Left ventricle myocardium inferior (tissue), 1 donor: Measurements from ENCODE around the gene L3MBTL4. TPM values are rescaled to one million over a fixed set of nuclear protein-coding genes. Genes with fewer than 3 reads are reported as not detected.

ENCODE experiments used
- DNase-seq: peaks from one replicate; pipeline ENCODE4 v3.0.0-alpha.2; 2020
- H3K27ac ChIP-seq: fragments of 200-600 bp; replicated peaks from 2 replicates; pipeline ENCODE4 v1.8.0; 2021
- H3K27me3 ChIP-seq: fragments of 200-600 bp; 2 replicates; pipeline ENCODE4 v1.8.0; 2021; ENCODE audit warnings: low read depth
- H3K36me3 ChIP-seq: fragments of 200-600 bp; 2 replicates; pipeline ENCODE4 v1.8.0; 2021
- H3K4me1 ChIP-seq: fragments of 200-600 bp; 2 replicates; pipeline ENCODE4 v1.8.0; 2021
- H3K4me3 ChIP-seq: fragments of 200-600 bp; 2 replicates; pipeline ENCODE4 v1.8.0; 2021; ENCODE audit warnings: mild to moderate bottlenecking, moderate library complexity
- H3K9me3 ChIP-seq: fragments of 200-600 bp; replicated peaks from 2 replicates; pipeline ENCODE4 v1.8.0; 2021
- intact Hi-C: fragments of 100-400 bp; cut with micrococcal nuclease; formaldehyde crosslinking; loops from one replicate; pipeline ENCODE4 v1.11.0; 2022
- total RNA-seq: library from RNA; stranded (reverse); fragmentation: NEBNext Ultra II Directional; extraction: Animal tissue kit (Norgen Biotek cat#: 25700); gene quantifications from one replicate; pipeline ENCODE4 v1.2.1, GENCODE V29; 2021
- TF ChIP-seq, protein P1 (sequence below): fragments of 200-600 bp; IDR thresholded peaks from 2 replicates; pipeline ENCODE4 v1.8.0; 2021; ENCODE audit warnings: antibody characterized with exemption, mild to moderate bottlenecking, borderline replicate concordance
- donor health status: DM: no; HTN: yes; CAD: no; lungs with severe emphysema.

Gene L3MBTL4
- total RNA-seq, 1 donor from 2014 or later: 3.5 TPM

DNA sequence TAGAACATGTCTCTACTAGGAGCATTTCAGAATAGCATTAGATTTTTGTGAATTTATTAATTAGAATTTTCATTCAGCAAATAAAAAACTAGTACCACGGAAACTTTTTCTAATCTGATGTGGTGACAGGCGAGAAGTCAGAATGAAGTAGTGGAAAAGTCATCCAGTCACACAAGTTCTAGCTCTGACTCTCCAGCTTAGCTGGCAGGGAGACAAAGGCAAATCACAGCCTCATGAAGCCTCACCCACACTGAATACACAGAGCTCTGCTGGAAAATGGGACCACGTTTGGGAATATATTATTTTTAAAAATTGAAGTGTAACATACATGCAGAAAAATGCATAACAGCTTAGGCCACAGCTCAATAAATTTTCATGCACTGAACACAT lies 86.1 kb downstream of the L3MBTL4 start:
- no peak for DNase-seq
- Histone ChIP-seq H3K27ac (peak overlapping the region; percentile 46), H3K4me3 (no peak overlapping the region), H3K36me3 (peaks cover 4% of the 10 kb centered on the region), H3K27me3 (no peaks in the 10 kb centered on the region), H3K4me1 (peaks cover 14% of the 10 kb centered on the region), H3K9me3 (peaks cover 18% of the 10 kb centered on the region)
- intact Hi-C loops: no loop called here
- TF ChIP-seq, protein P1, sequence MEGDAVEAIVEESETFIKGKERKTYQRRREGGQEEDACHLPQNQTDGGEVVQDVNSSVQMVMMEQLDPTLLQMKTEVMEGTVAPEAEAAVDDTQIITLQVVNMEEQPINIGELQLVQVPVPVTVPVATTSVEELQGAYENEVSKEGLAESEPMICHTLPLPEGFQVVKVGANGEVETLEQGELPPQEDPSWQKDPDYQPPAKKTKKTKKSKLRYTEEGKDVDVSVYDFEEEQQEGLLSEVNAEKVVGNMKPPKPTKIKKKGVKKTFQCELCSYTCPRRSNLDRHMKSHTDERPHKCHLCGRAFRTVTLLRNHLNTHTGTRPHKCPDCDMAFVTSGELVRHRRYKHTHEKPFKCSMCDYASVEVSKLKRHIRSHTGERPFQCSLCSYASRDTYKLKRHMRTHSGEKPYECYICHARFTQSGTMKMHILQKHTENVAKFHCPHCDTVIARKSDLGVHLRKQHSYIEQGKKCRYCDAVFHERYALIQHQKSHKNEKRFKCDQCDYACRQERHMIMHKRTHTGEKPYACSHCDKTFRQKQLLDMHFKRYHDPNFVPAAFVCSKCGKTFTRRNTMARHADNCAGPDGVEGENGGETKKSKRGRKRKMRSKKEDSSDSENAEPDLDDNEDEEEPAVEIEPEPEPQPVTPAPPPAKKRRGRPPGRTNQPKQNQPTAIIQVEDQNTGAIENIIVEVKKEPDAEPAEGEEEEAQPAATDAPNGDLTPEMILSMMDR: no peak

DNA sequence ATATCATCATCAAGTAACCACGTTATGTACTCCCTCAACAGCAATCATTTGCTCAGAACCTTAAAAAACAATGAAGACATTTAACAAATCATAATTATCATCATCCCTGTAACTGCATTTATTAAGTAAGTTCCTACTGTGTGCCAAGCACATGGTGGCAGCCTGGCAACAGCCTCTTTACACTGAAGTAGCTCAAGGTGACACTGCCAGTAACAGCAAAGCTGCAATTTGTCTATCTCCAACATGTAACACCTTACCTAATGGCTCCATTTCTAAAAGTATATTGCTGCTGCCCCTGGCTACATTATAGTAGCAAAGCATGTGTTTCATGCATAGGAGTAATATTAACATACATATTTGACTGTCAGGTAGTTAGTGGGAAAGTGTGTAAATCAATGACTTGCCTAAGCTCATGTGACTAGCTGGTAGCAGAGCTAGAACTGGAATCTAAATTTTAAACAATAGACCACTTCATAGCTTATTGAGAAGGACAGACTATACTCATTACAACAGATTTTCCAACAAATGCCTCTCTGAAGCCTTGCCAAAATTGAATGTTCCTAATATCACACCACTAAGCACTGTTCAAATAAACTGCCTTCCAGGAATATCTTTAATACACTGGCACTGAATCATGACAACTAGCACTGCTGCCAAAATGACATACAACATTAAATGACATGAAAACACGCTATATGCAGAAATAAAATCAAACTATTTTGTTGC lies 86.7 kb downstream of the L3MBTL4 start:
- Histone ChIP-seq H3K4me1 (peaks cover 14% of the 10 kb centered on the region), H3K27me3 (no peaks in the 10 kb centered on the region), H3K9me3 (peaks cover 23% of the 10 kb centered on the region), H3K27ac (peak overlapping the region; percentile 46), H3K4me3 (no peak overlapping the region), H3K36me3 (peaks cover 5% of the 10 kb centered on the region)
- TF ChIP-seq, protein P1: no peak
- intact Hi-C loops: no loop called here
- DNase-seq: no peak

DNA sequence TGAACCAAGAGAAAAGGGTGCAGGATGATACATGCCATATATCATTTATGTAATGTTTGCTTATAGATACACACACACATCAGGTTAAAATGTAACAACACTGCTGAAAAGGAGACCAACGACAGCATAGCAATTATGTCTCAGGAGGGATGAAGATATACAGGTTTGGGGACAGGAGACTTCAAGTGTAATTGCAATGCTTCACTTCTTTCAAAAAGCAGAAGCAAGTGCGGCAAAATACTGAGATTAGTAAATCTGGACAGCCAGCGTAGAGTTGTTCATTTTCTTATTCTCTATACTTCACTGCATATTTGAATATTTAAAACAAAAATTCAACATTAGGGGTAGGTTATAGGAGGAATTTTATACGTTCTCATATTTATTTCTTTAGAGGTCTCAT lies 87.2 kb downstream of the L3MBTL4 start:
- Histone ChIP-seq H3K4me1 (peaks cover 14% of the 10 kb centered on the region), H3K36me3 (peaks cover 5% of the 10 kb centered on the region), H3K9me3 (peaks cover 29% of the 10 kb centered on the region), H3K27me3 (no peaks in the 10 kb centered on the region), H3K27ac (no peak overlapping the region), H3K4me3 (no peak overlapping the region)
- TF ChIP-seq, protein P1: no peak
- no peak for DNase-seq
- intact Hi-C loops: no loop called here

DNA sequence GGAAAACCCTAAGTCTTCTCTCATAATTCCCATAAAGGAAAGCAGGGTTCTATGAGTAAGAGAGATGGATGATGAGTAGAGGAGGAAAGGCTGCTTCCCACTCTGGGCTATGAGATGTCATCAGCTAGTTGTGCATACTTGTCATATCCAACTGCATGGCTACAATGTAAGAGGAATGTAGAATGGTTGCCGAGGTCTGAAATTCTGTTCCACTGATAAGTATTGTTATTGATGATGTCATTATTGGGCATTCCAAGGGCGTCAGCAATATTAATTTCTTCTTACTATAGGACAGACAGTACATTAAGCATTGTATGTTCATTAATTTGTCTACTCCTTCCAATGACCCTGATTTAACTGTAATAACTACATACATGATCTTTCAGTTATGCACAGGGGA lies 88.1 kb downstream of the L3MBTL4 start:
- Histone ChIP-seq H3K9me3 (peaks cover 37% of the 10 kb centered on the region), H3K36me3 (peaks cover 5% of the 10 kb centered on the region), H3K27ac (no peak overlapping the region), H3K4me1 (peaks cover 12% of the 10 kb centered on the region), H3K4me3 (no peak overlapping the region), H3K27me3 (no peaks in the 10 kb centered on the region)
- no peak for DNase-seq
- intact Hi-C loops: no loop called here
- TF ChIP-seq, protein P1: no peak

DNA sequence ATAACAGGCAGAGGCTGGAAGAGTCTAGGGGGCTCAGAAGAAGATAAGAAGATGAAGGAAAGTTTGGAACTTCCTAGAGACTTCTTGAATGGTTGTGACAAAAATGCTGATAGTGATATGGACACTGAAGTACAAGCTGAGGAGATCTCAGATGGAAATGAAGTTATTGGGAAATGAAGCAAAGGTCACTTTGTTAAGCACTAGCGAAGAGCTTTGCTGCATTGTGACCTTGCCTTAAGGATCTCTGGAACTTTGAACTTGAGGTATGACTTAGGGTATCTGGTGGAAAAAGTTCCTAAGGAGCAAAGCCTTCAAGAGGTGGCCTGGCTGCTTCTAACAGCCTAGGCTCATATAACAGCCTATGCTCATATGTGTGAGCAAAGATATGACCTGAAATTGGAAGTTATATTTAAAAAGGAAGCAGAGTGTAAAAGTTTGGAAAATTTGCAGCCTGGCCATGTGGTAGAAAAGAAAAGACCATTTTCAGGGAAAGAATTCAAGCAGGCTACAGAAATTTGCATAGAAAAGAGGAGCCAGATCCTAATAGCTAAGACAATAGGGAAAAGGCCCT lies 91.3 kb downstream of the L3MBTL4 start:
- peaks cover 64% of the 10 kb centered on the region for H3K9me3 ChIP-seq
- DNase-seq: no peak
- no peak overlapping the region for H3K27ac ChIP-seq
- no peaks in the 10 kb centered on the region for H3K27me3 ChIP-seq
- peaks cover 7% of the 10 kb centered on the region for H3K4me1 ChIP-seq
- intact Hi-C loops: no loop called here
- H3K36me3 ChIP-seq: peaks cover 5% of the 10 kb centered on the region
- TF ChIP-seq, protein P1: no peak
- no peak overlapping the region for H3K4me3 ChIP-seq
